Upper lobe of left lung (tissue), 4 donors: ENCODE results near the gene LSM11.
"Not testable (repeated sequence)": the region's sequence is repeated elsewhere in the genome, so short reads cannot be mapped to it uniquely, and the experiment has no call there.

Source experiments
- EP300 ChIP-seq, 4 donors: sonication (generic); formaldehyde crosslinking; IDR thresholded peaks; one replicate each; pipeline ENCODE4 v1.5.1; 2017; ENCODE audit warnings: antibody characterized with exemption in 4 of 4, control low read depth in 2 of 4
- POLR2A ChIP-seq, 4 donors: fragments of 450-650 bp; IDR thresholded peaks; one replicate each; pipeline ENCODE4 v1.5.1; 2016 to 2017; ENCODE audit warnings: antibody characterized with exemption in 4 of 4, mild to moderate bottlenecking in 2 of 4
- POLR2AphosphoS5 ChIP-seq, 2 donors: sonication (generic); formaldehyde crosslinking; IDR thresholded peaks; one replicate each; pipeline ENCODE4 v1.5.1; 2017; ENCODE audit warnings: antibody characterized with exemption in 2 of 2
- TF ChIP-seq, protein P1 (sequence below), 6 experiments: fragments of 450-650 bp in 4 of 6; fragments of 200-600 bp in 2 of 6; sonication (generic) in 2 of 6; IDR thresholded peaks; one replicate each; pipeline ENCODE4 v1.5.1; 2016 to 2019; ENCODE audit warnings: antibody characterized with exemption in 6 of 6

DNA sequence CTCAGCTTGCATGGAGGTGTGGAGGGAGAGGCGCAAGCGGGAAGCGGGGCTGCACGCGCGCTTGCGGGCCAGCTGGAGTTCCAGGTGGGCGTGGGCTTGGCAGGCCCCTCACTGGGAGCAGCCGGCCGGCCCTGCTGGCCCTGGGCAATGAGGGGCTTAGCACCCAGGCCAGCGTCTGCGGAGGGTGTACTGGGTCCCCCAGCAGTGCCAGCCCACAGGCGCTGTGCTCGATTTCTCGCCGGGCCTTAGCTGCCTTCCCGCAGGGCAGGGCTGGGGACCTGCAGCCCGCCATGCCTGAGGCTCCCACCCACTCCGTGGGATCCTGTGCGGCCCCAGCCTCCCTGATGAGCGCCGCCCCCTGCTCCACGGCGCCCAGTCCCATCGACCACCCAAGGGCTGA, 49.7 kb upstream of the LSM11 start:
- TF ChIP-seq POLR2AphosphoS5, POLR2A, EP300 (IDR thresholded peaks at IDR 0.05): not testable (repeated sequence)
- TF ChIP-seq, protein P1, sequence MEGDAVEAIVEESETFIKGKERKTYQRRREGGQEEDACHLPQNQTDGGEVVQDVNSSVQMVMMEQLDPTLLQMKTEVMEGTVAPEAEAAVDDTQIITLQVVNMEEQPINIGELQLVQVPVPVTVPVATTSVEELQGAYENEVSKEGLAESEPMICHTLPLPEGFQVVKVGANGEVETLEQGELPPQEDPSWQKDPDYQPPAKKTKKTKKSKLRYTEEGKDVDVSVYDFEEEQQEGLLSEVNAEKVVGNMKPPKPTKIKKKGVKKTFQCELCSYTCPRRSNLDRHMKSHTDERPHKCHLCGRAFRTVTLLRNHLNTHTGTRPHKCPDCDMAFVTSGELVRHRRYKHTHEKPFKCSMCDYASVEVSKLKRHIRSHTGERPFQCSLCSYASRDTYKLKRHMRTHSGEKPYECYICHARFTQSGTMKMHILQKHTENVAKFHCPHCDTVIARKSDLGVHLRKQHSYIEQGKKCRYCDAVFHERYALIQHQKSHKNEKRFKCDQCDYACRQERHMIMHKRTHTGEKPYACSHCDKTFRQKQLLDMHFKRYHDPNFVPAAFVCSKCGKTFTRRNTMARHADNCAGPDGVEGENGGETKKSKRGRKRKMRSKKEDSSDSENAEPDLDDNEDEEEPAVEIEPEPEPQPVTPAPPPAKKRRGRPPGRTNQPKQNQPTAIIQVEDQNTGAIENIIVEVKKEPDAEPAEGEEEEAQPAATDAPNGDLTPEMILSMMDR (IDR thresholded peaks at IDR 0.05) = not testable (repeated sequence)
